Measurements from ENCODE around the gene KRT14.

The KRT14 gene

DNA sequence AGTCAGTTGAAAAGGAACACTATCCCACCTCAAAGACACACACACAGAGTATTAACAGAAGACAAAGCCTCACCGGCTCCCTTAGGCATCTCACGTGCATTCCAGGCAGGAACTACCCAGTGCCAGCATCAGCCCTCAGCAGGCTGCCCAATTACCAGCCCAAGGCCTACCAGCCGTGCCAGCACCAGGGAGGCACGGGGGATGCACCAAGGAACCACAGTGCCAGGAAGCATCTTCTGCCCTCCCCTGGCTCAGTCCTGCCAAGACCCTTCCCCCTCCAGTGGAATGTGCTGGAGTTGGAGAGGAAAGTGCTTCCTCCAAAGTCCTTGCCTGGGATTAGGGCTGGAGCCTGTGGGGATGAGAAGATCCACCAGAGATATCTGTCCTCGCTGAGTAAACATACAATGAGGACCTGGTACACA, 47.6 kb downstream of the KRT14 start:
- no peaks in the 10 kb centered on the region for H3K9me3 ChIP-seq (ENCODE audit: control insufficient read depth, low read length)
- no peaks in the 10 kb centered on the region for H3K27me3 ChIP-seq (replicated peaks; ENCODE audit: control insufficient read depth, insufficient read depth, low read length)
- H3K4me1 ChIP-seq (ENCODE audit: control insufficient read depth, insufficient read depth, low read length), result peaks cover 7% of the 10 kb centered on the region
- no peak overlapping the region for H3K9ac ChIP-seq (ENCODE audit: low read length)
- no peaks in the 10 kb centered on the region for H3K36me3 ChIP-seq (ENCODE audit: control insufficient read depth, insufficient read depth, low read length, severe bottlenecking)
- H3K4me3 ChIP-seq (ENCODE audit: low read length), result no peak overlapping the region
- no peak for DNase-seq (ENCODE audit: low read depth)

DNA sequence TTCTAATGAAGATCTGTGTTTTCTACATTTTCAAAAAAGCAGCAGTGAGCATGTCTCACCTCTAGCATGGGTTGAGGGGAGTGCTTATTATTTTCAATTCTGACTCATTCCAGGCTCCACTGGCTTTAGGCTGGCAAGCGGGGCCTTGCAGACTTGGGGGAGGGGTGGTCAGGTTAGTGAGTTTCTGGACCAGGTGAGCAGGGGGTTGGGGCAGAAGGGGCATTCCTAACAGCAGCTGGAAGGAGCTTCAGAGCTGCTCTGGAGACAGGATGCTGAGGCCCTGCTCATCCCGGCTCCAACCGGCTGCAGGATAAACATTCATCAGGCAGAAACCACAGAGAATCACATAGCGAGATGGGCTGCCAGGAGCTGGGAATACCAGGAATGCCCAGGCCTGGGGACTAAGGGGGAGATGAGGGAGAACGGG, 48.1 kb downstream of the KRT14 start:
- Histone ChIP-seq H3K9ac (ENCODE audit: low read length) (no peak overlapping the region), H3K36me3 (ENCODE audit: control insufficient read depth, insufficient read depth, low read length, severe bottlenecking) (no peaks in the 10 kb centered on the region), H3K4me1 (ENCODE audit: control insufficient read depth, insufficient read depth, low read length) (peaks cover 7% of the 10 kb centered on the region), H3K9me3 (ENCODE audit: control insufficient read depth, low read length) (no peaks in the 10 kb centered on the region), H3K27me3 (replicated peaks; ENCODE audit: control insufficient read depth, insufficient read depth, low read length) (no peaks in the 10 kb centered on the region), H3K4me3 (ENCODE audit: low read length) (no peak overlapping the region)
- DNase-seq (ENCODE audit: low read depth), result no peak

DNA sequence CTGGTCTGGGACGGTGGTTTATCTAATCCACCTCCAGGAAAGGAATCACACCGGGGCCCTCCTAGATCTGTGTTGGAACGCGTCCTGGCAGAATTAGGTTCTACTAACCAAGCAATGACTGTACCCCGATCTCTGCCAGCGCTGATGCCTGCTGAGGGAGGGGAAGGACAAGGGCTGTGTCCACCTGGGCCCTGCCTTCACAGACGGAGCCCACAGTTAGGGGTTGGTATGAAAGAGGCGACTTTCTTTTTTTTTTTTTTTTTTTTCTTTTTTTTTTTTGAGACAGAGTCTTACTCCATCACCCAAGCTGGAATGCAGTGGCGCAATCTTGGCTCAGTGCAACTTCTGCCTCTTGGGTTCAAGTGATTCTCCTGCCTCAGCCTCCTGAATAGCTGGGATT, 48.7 kb downstream of the KRT14 start:
- H3K4me3 ChIP-seq (ENCODE audit: low read length), result no peak overlapping the region
- no peak for DNase-seq (ENCODE audit: low read depth)
- no peak overlapping the region for H3K9ac ChIP-seq (ENCODE audit: low read length)
- H3K36me3 ChIP-seq (ENCODE audit: control insufficient read depth, insufficient read depth, low read length, severe bottlenecking), result no peaks in the 10 kb centered on the region
- H3K4me1 ChIP-seq (ENCODE audit: control insufficient read depth, insufficient read depth, low read length), result peaks cover 7% of the 10 kb centered on the region
- no peaks in the 10 kb centered on the region for H3K27me3 ChIP-seq (replicated peaks; ENCODE audit: control insufficient read depth, insufficient read depth, low read length)
- H3K9me3 ChIP-seq (ENCODE audit: control insufficient read depth, low read length), result no peaks in the 10 kb centered on the region

DNA sequence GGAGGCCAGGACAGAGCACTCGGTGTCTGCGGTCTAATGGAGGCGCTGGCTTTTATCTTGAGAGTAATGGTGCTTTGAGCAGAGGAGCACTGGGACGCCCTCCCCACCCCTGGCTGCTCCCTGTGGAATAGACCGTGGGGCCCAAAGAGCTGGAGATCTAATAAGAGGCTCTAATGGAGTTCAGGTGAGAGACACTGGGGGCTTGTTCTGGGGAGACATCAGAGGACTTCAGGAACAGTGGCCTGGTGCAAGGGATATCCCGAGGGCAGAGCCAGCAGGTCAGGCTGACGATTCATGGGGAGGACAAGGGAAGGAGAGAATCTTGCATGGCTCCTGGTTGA, 49.1 kb downstream of the KRT14 start:
- H3K9me3 ChIP-seq (ENCODE audit: control insufficient read depth, low read length), result no peaks in the 10 kb centered on the region
- peaks cover 7% of the 10 kb centered on the region for H3K4me1 ChIP-seq (ENCODE audit: control insufficient read depth, insufficient read depth, low read length)
- no peaks in the 10 kb centered on the region for H3K36me3 ChIP-seq (ENCODE audit: control insufficient read depth, insufficient read depth, low read length, severe bottlenecking)
- H3K4me3 ChIP-seq (ENCODE audit: low read length), result no peak overlapping the region
- no peaks in the 10 kb centered on the region for H3K27me3 ChIP-seq (replicated peaks; ENCODE audit: control insufficient read depth, insufficient read depth, low read length)
- no peak for DNase-seq (ENCODE audit: low read depth)
- no peak overlapping the region for H3K9ac ChIP-seq (ENCODE audit: low read length)

DNA sequence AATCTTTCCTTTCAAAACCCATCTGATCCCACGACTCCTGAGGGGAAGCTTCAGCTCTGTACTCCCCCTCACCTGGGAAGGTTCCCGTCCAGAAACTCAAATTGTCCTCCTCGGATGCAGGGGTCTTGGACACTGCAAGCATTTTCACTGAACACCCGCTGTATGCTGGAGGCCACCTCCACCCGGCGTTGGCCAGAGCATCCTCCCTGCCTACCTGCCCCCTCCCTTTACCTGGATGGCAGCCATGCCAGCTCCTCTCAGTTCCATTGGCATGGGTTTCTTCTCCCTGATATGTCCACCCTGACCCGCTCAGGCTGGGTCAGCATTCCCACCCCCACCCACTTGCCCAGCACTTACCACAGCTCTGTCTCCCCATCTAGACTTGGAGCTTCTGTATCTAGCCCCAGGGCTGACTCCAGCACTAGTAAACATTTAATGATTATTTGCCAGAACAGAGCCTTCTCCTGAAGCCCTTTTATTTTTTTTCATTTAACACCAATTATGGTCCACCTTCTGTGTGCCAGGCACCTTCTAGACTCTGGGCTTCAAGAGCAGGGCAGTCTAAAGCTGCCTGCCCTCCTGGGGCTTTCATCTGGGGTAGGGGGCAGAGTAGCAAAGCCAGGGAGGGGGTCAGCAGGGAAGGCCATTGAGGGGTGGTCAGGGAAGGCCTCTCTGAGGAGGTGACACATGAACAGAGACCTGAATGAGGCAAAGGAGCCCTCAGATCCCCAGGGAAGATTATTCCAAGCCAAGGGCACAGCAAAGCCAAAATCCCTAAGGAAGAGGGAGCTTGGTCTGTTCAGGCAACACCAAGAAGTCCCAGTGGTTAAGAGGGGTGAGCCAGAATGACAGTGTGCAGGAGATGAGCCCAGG, 49.7 kb downstream of the KRT14 start:
- Histone ChIP-seq H3K9me3 (ENCODE audit: control insufficient read depth, low read length) (no peaks in the 10 kb centered on the region), H3K9ac (ENCODE audit: low read length) (no peak overlapping the region), H3K27me3 (replicated peaks; ENCODE audit: control insufficient read depth, insufficient read depth, low read length) (no peaks in the 10 kb centered on the region), H3K36me3 (ENCODE audit: control insufficient read depth, insufficient read depth, low read length, severe bottlenecking) (no peaks in the 10 kb centered on the region), H3K4me3 (ENCODE audit: low read length) (no peak overlapping the region), H3K4me1 (ENCODE audit: control insufficient read depth, insufficient read depth, low read length) (peaks cover 7% of the 10 kb centered on the region)
- no peak for DNase-seq (ENCODE audit: low read depth)

DNA sequence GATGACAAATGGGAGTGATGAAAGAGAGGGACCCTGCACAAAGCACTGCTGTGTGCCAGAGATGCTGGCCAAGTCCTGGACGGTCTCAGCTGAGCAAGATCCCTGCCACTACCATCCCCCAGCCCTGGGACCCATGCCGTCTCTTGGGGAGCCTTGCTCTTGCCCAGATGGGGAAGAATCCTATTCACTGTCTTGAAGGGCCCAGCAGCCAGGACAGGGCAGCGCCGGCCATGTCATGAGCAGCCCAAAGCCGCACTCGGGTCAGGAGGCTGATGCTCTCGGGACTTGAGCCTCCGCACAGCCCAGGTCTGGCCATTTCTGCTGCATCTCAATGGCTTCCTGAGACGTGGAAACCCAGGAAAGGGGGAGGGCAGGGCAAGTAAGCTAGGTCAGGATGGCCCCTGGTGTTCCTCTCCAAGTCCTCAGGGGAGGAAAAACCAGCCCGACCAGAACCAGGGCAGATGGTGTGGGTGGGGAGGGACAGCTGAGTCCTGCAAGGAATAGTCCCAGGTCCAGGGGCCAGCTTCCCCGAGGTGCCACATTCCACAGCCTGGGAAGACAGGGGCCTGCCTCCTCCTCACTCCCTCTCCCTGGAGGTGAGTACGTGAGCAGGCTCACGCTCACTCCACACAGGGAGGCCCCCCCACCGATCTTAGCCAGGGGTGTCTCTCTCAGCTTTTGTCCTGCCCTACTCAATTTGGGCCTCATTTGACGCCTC, 50.8 kb downstream of the KRT14 start:
- Histone ChIP-seq H3K4me3 (ENCODE audit: low read length) (no peak overlapping the region), H3K4me1 (ENCODE audit: control insufficient read depth, insufficient read depth, low read length) (peaks cover 7% of the 10 kb centered on the region), H3K9ac (ENCODE audit: low read length) (no peak overlapping the region), H3K27me3 (replicated peaks; ENCODE audit: control insufficient read depth, insufficient read depth, low read length) (no peaks in the 10 kb centered on the region), H3K36me3 (ENCODE audit: control insufficient read depth, insufficient read depth, low read length, severe bottlenecking) (no peaks in the 10 kb centered on the region), H3K9me3 (ENCODE audit: control insufficient read depth, low read length) (no peaks in the 10 kb centered on the region)
- no peak for DNase-seq (ENCODE audit: low read depth)

DNA sequence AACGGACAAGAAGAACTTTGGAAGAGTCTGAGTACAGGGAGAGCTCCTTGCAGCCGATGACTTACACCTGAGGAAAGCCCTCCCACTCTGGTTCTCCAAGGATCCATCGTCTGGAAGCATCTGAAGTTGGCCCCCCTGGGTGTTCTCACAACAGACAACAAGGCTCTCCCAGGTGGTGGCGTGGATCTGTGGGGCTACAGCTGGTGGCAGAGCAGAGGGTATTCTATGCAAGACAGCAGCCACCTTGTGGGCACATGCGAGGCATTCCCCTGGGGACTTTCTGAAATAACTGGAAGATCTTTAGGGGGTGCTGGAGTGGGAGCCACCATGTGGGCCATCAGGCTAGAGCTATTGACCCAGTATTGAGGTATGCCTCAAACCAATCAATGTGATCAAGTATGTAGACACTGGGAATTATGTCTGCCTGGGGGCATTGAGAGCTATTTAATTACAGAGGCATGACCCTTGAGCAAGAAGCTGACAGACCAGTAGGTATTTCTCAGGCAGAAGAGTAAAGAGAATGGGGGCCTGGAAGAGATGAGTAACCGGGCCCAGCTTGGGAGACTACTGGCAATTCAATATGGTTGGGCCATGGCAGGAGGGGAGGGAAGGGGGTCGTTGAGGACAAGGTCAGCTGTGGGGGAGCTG, 51.7 kb downstream of the KRT14 start:
- Histone ChIP-seq H3K4me1 (ENCODE audit: control insufficient read depth, insufficient read depth, low read length) (peaks cover 14% of the 10 kb centered on the region), H3K27me3 (replicated peaks; ENCODE audit: control insufficient read depth, insufficient read depth, low read length) (no peaks in the 10 kb centered on the region), H3K4me3 (ENCODE audit: low read length) (no peak overlapping the region), H3K36me3 (ENCODE audit: control insufficient read depth, insufficient read depth, low read length, severe bottlenecking) (no peaks in the 10 kb centered on the region), H3K9me3 (ENCODE audit: control insufficient read depth, low read length) (no peaks in the 10 kb centered on the region), H3K9ac (ENCODE audit: low read length) (no peak overlapping the region)
- DNase-seq (ENCODE audit: low read depth), result no peak

DNA sequence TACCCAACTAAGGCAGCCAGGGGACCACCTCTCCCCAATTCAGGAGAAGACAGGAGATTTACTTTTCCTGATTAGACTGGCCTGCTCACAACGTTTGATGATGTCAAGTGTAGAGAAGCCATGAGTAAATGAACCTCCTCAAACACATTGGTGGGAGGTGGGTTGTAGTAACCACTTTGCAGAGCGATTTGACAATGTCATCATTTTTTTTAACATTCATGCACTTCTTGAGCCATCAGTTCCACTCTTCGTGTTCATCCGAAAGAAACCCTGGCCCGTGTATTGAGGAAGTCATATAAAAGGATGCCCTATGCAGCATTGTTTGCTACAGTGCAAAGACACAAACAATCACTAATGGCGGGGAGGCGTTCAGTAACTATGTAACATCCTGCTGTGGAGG, 53.1 kb downstream of the KRT14 start:
- no peak for DNase-seq (ENCODE audit: low read depth)
- Histone ChIP-seq H3K9me3 (ENCODE audit: control insufficient read depth, low read length) (no peaks in the 10 kb centered on the region), H3K4me1 (ENCODE audit: control insufficient read depth, insufficient read depth, low read length) (peaks cover 17% of the 10 kb centered on the region), H3K4me3 (ENCODE audit: low read length) (no peak overlapping the region), H3K36me3 (ENCODE audit: control insufficient read depth, insufficient read depth, low read length, severe bottlenecking) (no peaks in the 10 kb centered on the region), H3K9ac (ENCODE audit: low read length) (no peak overlapping the region), H3K27me3 (replicated peaks; ENCODE audit: control insufficient read depth, insufficient read depth, low read length) (no peaks in the 10 kb centered on the region)

DNA sequence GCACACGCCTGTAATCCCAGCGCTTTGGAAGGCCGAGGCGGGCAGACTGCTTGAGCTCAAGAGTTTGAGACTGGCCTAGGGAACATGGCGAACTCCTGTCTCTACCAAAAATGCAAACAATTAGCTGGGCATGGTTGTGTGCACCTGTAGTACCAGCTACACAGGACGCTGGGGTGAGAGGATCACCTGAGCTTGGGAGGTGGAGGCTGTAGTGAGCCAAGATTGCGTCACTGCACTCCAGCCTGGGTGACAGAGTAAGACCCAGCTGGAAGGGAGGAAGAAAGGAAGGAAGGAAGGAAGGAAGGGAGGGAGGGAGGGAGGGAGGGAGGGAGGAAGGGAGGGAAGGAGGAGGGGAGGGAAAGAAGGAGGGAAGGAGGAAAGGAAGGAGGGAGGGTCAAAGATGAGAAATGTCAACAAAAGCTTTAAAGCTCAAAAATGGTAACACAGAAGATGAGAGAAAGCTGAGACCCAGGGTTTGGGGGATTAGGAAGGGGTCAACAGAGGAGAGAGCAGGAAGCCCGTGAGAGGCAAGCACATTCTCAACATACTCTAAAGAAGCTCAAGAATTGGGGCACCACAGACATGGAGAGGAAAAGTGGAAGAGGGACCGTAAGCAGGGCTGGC, 53.6 kb downstream of the KRT14 start:
- DNase-seq (ENCODE audit: low read depth), result no peak
- no peaks in the 10 kb centered on the region for H3K9me3 ChIP-seq (ENCODE audit: control insufficient read depth, low read length)
- H3K4me3 ChIP-seq (ENCODE audit: low read length), result no peak overlapping the region
- H3K27me3 ChIP-seq (replicated peaks; ENCODE audit: control insufficient read depth, insufficient read depth, low read length), result no peaks in the 10 kb centered on the region
- no peak overlapping the region for H3K9ac ChIP-seq (ENCODE audit: low read length)
- peaks cover 17% of the 10 kb centered on the region for H3K4me1 ChIP-seq (ENCODE audit: control insufficient read depth, insufficient read depth, low read length)
- no peaks in the 10 kb centered on the region for H3K36me3 ChIP-seq (ENCODE audit: control insufficient read depth, insufficient read depth, low read length, severe bottlenecking)

All from adipocyte (in vitro differentiated cells).